HG02840 (cell line): ENCODE results near the gene DUSP11.
"Not testable (repeated sequence)": the region's sequence is repeated elsewhere in the genome, so short reads cannot be mapped to it uniquely, and the experiment has no call there.

Experiments used
- ATAC-seq: cut with Tn5 transposase; IDR thresholded peaks from one replicate; pipeline ENCODE4 v1.9.1; 2021; ENCODE audit warnings: mild to moderate bottlenecking, moderate library complexity, moderate number of reproducible peaks; ENCODE audit not compliant: unreplicated experiment, low FRiP score

The DUSP11 gene

DNA sequence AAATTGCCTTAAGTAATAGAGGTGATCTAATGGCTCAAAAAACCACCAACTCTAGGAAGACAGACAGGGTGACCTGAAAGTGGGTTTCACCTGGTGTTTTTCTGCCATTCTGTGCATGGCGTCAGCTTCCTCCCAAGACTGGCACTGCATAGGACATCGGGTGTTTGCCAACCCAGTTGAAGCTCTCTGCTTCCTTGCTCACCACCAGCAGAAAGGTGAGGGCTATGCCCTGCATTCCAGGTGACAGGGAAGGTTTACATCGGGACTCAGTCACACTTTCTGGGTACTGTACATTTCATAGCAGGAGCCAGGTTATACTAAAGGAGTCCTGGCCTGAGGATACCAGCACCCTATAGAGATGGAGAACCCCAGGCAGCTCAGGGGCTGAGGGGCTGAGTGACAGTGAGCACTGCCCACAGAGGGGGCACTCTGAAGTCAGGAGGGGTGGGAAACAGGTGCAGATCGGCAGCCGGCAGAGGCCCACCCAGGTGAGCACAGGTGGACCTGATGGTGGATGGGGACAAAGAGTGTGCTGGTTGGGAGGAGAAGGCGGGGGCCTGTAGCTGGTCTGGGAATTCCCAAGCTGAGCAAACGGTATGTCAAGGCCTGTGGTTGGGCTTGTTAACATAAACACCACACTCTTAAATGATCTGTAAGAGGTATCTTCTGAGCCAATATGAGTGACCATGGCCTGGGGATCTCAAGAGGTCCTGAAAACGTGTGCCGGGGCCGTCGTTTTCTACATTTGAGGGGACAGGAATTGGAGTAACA lies 60.9 kb downstream of the DUSP11 start:
- ATAC-seq, result no peak

DNA sequence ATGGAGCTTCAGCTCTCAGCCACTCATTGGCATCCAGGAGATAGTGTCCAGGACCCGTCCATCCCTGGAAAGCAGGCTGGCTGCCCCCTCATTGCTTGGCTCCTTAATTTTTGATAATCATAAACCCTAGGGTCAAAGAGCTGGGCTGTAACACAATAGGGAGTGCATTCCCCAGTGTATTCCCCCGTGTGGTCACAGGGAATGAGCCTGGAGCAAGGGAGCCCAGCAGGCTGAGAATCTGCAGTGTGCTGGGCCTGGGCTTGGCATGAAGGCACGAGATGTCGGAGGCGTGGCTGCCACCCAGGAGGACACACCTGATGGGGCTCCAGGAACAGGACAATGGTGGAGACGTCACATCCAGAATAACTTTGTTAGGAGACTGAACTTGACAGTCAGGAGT lies 61.5 kb downstream of the DUSP11 start:
- ATAC-seq, result no peak

DNA sequence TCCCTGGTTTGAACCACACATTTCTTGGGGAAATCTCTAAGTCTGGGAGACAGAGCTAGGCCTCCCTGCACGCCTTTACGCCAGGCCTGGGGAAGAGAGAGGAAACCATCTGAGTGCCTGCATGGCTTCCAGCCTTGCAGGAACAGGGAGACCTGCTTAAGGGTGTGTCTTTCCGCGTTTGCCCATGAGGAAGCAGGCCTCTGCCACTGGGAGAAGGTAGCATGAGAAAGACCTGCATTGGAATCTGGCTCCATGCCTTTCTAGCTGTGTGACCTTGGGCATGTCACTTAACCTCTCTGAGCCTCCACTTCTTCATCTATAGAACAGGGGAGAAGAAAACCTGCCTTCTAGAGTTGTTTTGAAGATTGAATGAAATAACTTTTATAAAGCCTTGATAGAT lies 62.2 kb downstream of the DUSP11 start:
- ATAC-seq, result not testable (repeated sequence)

DNA sequence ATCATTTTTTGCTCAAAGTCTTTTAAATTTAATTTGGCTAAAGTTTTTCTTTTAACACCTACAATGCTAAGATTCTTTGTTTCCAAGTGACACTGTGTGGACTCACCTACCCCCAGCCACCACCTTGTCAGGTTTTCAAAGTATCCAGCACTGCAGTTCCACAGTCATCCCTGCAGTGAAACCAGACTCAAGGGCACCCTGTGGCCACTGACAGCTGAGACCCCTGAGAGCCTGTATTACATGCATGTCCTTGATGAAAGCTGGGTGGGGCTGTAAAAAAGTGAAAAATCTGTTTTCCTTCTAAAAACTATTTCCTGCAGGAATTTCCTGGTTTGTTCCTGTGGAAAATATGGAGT lies 62.7 kb downstream of the DUSP11 start:
- ATAC-seq, result no peak

DNA sequence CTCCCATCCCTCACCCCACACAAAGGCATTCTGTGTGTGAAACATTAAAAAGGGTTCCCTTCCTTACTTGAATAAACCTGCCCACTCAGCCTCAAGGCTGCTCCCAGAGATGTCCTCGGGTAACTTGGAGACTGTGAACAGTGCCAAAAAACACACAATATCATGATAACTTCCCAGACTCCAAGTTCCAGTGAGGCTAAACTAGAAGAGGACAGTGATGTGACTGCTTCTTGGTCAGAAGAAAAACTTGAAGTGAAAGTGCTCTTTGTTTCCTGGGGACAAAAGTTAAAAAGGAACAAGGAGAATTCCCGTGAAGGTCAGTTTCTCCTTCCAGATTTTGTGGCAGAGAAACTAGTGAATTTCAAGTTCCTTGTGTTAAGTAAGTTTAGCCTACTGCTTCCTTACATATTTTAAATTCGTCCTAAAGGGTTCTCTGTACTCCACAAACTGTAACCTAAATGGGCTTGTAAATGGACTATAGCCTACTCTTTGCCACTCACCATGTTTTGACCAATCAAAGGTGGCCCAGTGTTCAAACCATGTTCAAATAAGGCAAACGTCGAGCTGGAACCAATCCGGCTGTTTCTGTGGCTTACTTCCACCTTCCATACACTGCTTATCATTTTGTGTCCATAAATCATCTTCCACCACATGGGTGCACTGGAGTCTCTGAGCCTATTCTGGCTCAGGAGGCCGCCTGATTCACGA lies 63.2 kb downstream of the DUSP11 start:
- ATAC-seq, result no peak

DNA sequence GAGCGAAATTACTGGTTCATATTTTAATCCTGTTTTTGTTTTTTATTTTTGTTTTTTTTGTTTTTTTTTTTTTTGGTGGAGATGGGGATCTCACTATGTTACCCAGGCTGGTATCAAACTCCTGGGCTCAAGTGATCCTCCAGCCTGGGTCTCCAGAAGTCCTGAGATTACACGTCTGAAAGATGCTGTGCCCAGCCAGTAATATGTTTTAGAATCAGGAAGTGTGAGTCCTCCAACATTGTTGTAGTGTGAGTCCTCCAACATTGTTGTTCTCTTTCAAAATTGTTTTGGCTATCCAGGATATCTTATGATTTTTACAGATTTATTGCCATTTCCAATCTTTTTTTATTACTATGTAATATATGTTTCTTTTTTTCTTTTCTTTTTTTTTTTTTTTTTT lies 65.8 kb downstream of the DUSP11 start:
- ATAC-seq, result no peak
